Neural progenitor cell (in vitro differentiated cells): Measurements from ENCODE around the gene CAMK2A. TPM values are rescaled to one million over a fixed set of nuclear protein-coding genes. Genes with fewer than 3 reads are reported as not detected.

Experiments used
- DNase-seq: peaks from one replicate; pipeline ENCODE4 v3.0.0-alpha.2; 2016; ENCODE audit warnings: low spot score
- H2AFZ ChIP-seq: fragments of 200-600 bp; sonication (generic); replicated peaks from 2 replicates; pipeline ENCODE4 v1.6.1; 2016; ENCODE audit warnings: antibody characterized with exemption
- H3F3A ChIP-seq: fragments of 200-600 bp; sonication (generic); 2 replicates; pipeline ENCODE4 v1.6.1; 2016; ENCODE audit warnings: antibody characterized with exemption, low read depth
- H3K27ac ChIP-seq: fragments of 200-600 bp; sonication (generic); 2 replicates; pipeline ENCODE4 v1.5.1; 2016; ENCODE audit warnings: mild to moderate bottlenecking
- H3K27me3 ChIP-seq: fragments of 200-600 bp; sonication (generic); 2 replicates; pipeline ENCODE4 v1.6.1; 2016; ENCODE audit warnings: mild to moderate bottlenecking, moderate library complexity
- H3K36me3 ChIP-seq: fragments of 200-600 bp; sonication (generic); 2 replicates; pipeline ENCODE4 v1.5.1; 2016
- H3K4me1 ChIP-seq: fragments of 200-600 bp; sonication (generic); 2 replicates; pipeline ENCODE4 v1.6.1; 2016; ENCODE audit warnings: mixed run types
- H3K4me2 ChIP-seq: fragments of 200-600 bp; sonication (generic); 2 replicates; pipeline ENCODE4 v1.6.1; 2016
- H3K4me3 ChIP-seq: fragments of 200-600 bp; sonication (generic); 2 replicates; pipeline ENCODE4 v1.5.1; 2016
- H3K79me2 ChIP-seq: fragments of 200-600 bp; sonication (generic); 2 replicates; pipeline ENCODE4 v1.6.1; 2016; ENCODE audit warnings: low read depth
- H3K9ac ChIP-seq: fragments of 200-600 bp; sonication (generic); 2 replicates; pipeline ENCODE4 v1.6.1; 2016
- H3K9me3 ChIP-seq: fragments of 200-600 bp; sonication (generic); 2 replicates; pipeline ENCODE4 v1.5.1; 2016; ENCODE audit warnings: low read depth
- H4K20me1 ChIP-seq: fragments of 200-600 bp; sonication (generic); 2 replicates; pipeline ENCODE4 v1.6.1; 2016; ENCODE audit warnings: low read depth
- H3K27ac Mint-ChIP-seq: 3 replicates; pipeline ENCODE4 v1.8.0; 2021; ENCODE audit warnings: mixed read lengths
- H3K27me3 Mint-ChIP-seq: 2 replicates; pipeline ENCODE4 v1.8.0; 2022; ENCODE audit warnings: low read depth, mild to moderate bottlenecking, inconsistent platforms, moderate library complexity, mixed read lengths; ENCODE audit not compliant: insufficient read depth
- H3K36me3 Mint-ChIP-seq: 3 replicates; pipeline ENCODE4 v1.8.0; 2021; ENCODE audit warnings: mixed read lengths
- H3K4me1 Mint-ChIP-seq: 3 replicates; pipeline ENCODE4 v1.8.0; 2021; ENCODE audit warnings: mixed read lengths
- H3K4me3 Mint-ChIP-seq: 3 replicates; pipeline ENCODE4 v1.8.0; 2021; ENCODE audit warnings: mild to moderate bottlenecking, moderate library complexity, mixed read lengths
- H3K9me3 Mint-ChIP-seq: 3 replicates; pipeline ENCODE4 v1.8.0; 2020; ENCODE audit warnings: mixed read lengths
- CTCF ChIP-seq: fragments of 200-600 bp; sonication (generic); IDR thresholded peaks from 2 replicates; pipeline ENCODE4 v1.5.1; 2017; ENCODE audit warnings: antibody characterized with exemption, mild to moderate bottlenecking
- EZH2 ChIP-seq: fragments of 200-600 bp; sonication (generic); IDR thresholded peaks from 2 replicates; pipeline ENCODE4 v1.6.1; 2017; ENCODE audit warnings: antibody characterized with exemption, mild to moderate bottlenecking, moderate library complexity
- EZH2phosphoT487 ChIP-seq: fragments of 200-600 bp; sonication (generic); IDR thresholded peaks from 2 replicates; pipeline ENCODE4 v1.6.1; 2017; ENCODE audit warnings: antibody characterized with exemption
- total RNA-seq: library from RNA; depleted of rRNA; stranded (reverse); fragments of >200 nt; gene quantifications from 2 replicates; pipeline ENCODE4 v1.2.3, GENCODE V29; 2015; ENCODE audit warnings: low replicate concordance

The CAMK2A gene
- total RNA-seq, 1 donor from 2014 or later: 0.09 TPM

DNA sequence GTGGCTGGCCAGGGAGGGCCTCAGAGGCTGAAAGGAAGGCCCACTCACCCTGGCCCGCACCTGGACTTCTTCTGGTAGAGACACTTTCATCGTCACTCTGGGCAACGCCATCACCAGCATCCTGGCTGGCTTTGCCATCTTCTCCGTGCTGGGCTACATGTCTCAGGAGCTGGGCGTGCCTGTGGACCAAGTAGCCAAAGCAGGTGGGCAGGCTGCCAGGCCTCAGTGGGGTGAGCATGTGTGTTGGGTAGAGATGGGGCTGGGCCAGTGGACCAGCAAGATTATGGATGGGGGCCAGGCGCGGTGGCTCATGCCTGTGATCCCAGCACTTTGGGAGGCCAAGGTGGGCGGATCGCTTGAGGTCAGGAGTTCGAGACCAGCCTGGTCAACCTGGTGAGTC is 87.1 kb downstream of the CAMK2A start:
- no peak overlapping the region for H2AFZ ChIP-seq
- DNase-seq: no peak
- no peak overlapping the region for H3K27ac Mint-ChIP-seq
- H3K9ac ChIP-seq: no peak overlapping the region
- H3K27ac ChIP-seq: no peak overlapping the region
- H3K4me1 ChIP-seq: no peaks in the 10 kb centered on the region
- H3K4me3 Mint-ChIP-seq: no peak overlapping the region
- no peaks in the 10 kb centered on the region for H3K9me3 ChIP-seq
- no peaks in the 10 kb centered on the region for H3K36me3 Mint-ChIP-seq
- no peak for TF ChIP-seq EZH2phosphoT487
- TF ChIP-seq CTCF: no peak
- no peak for TF ChIP-seq EZH2
- H3F3A ChIP-seq: no peaks in the 10 kb centered on the region
- H3K4me3 ChIP-seq: no peak overlapping the region
- H3K79me2 ChIP-seq: no peaks in the 10 kb centered on the region
- H3K9me3 Mint-ChIP-seq: no peaks in the 10 kb centered on the region
- no peaks in the 10 kb centered on the region for H3K4me1 Mint-ChIP-seq
- H3K27me3 ChIP-seq: peaks cover 9% of the 10 kb centered on the region
- H3K36me3 ChIP-seq: no peaks in the 10 kb centered on the region
- no peak overlapping the region for H3K4me2 ChIP-seq
- H4K20me1 ChIP-seq: no peaks in the 10 kb centered on the region
- peaks cover 13% of the 10 kb centered on the region for H3K27me3 Mint-ChIP-seq

DNA sequence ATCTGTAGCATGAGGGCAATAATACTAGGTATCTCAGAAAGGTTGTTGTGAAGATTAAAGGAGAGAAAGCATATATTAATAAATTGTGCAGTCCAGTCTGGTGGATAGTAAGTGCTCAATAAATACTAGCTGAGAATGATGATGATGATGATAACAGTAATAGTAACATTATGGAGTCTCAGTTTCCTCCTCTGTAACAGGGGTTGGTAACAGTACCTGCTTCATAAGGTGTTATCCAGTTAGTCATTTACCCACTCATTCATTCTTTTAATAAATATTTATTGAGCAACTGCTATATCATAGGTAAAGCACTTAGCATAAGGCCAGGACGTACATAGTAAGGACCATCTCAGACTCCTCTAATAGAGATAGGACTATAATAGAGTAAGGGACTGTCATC is 92.1 kb downstream of the CAMK2A start:
- Mint-ChIP-seq H3K4me1 (peaks cover 3% of the 10 kb centered on the region), H3K36me3 (no peaks in the 10 kb centered on the region), H3K27me3 (peaks cover 16% of the 10 kb centered on the region), H3K4me3 (no peak overlapping the region), H3K9me3 (no peaks in the 10 kb centered on the region), H3K27ac (no peak overlapping the region)
- no peak overlapping the region for H3K4me3 ChIP-seq
- H3F3A ChIP-seq: no peaks in the 10 kb centered on the region
- H3K79me2 ChIP-seq: no peaks in the 10 kb centered on the region
- H2AFZ ChIP-seq: no peak overlapping the region
- no peak for TF ChIP-seq EZH2phosphoT487
- TF ChIP-seq CTCF: no peak
- no peak for TF ChIP-seq EZH2
- DNase-seq: no peak
- H3K27ac ChIP-seq: no peak overlapping the region
- H3K4me1 ChIP-seq: no peaks in the 10 kb centered on the region
- no peak overlapping the region for H3K9ac ChIP-seq
- H4K20me1 ChIP-seq: no peaks in the 10 kb centered on the region
- H3K36me3 ChIP-seq: no peaks in the 10 kb centered on the region
- no peak overlapping the region for H3K4me2 ChIP-seq
- H3K9me3 ChIP-seq: no peaks in the 10 kb centered on the region
- H3K27me3 ChIP-seq: peaks cover 24% of the 10 kb centered on the region

DNA sequence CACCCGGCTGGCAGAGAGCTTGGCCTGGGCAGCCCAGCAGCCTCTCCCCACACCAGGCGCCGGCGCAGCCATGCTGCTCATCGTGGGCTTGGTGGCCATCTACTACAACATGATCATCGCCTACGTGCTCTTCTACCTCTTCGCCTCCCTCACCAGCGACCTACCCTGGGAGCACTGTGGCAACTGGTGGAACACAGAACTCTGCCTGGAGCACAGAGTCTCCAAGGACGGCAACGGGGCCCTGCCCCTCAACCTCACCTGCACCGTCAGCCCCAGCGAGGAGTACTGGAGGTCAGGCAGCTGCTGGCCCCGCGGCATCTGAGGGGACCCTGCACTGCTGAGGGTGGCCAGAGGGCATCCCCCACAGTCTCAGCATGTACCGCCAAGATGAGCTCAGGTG is 92.6 kb downstream of the CAMK2A start:
- peaks cover 20% of the 10 kb centered on the region for H3K27me3 Mint-ChIP-seq
- H3K79me2 ChIP-seq: no peaks in the 10 kb centered on the region
- H3K9ac ChIP-seq: no peak overlapping the region
- no peaks in the 10 kb centered on the region for H3K9me3 ChIP-seq
- H3K27ac Mint-ChIP-seq: no peak overlapping the region
- peaks cover 5% of the 10 kb centered on the region for H3K4me1 Mint-ChIP-seq
- no peak overlapping the region for H3K4me3 Mint-ChIP-seq
- H3K36me3 ChIP-seq: no peaks in the 10 kb centered on the region
- H3F3A ChIP-seq: no peaks in the 10 kb centered on the region
- H3K4me1 ChIP-seq: no peaks in the 10 kb centered on the region
- TF ChIP-seq EZH2 (no peak), CTCF (no peak), EZH2phosphoT487 (no peak)
- no peak overlapping the region for H3K4me3 ChIP-seq
- no peaks in the 10 kb centered on the region for H4K20me1 ChIP-seq
- H3K36me3 Mint-ChIP-seq: no peaks in the 10 kb centered on the region
- no peaks in the 10 kb centered on the region for H3K9me3 Mint-ChIP-seq
- peaks cover 29% of the 10 kb centered on the region for H3K27me3 ChIP-seq
- no peak overlapping the region for H3K27ac ChIP-seq
- no peak overlapping the region for H2AFZ ChIP-seq
- DNase-seq: no peak
- no peak overlapping the region for H3K4me2 ChIP-seq

- DNase-seq: no peak
- H3K4me1 Mint-ChIP-seq: peaks cover 5% of the 10 kb centered on the region
- no peak overlapping the region for H3K4me3 Mint-ChIP-seq
- no peak overlapping the region for H3K27ac Mint-ChIP-seq
- Histone ChIP-seq H3K79me2 (no peaks in the 10 kb centered on the region), H3K9me3 (no peaks in the 10 kb centered on the region), H3K4me1 (no peaks in the 10 kb centered on the region), H3F3A (no peaks in the 10 kb centered on the region), H4K20me1 (no peaks in the 10 kb centered on the region), H2AFZ (no peak overlapping the region), H3K9ac (no peak overlapping the region), H3K4me3 (no peak overlapping the region), H3K27me3 (peaks cover 33% of the 10 kb centered on the region), H3K4me2 (no peak overlapping the region), H3K36me3 (no peaks in the 10 kb centered on the region), H3K27ac (no peak overlapping the region)
- TF ChIP-seq CTCF (no peak), EZH2phosphoT487 (no peak), EZH2 (no peak)
- peaks cover 22% of the 10 kb centered on the region for H3K27me3 Mint-ChIP-seq
- H3K9me3 Mint-ChIP-seq: no peaks in the 10 kb centered on the region
- no peaks in the 10 kb centered on the region for H3K36me3 Mint-ChIP-seq
Observed at GRCh38 chr5:150196514-150196913, 93.1 kb downstream of the CAMK2A start.
